ENCODE measurements around the gene RBP7.
A peak's percentile ranks its signal among the peaks of the same experiment; 100 is the strongest.

RBP7 gene

GRCh38 chr1:10031461-10031860 is 34.4 kb downstream of the RBP7 start:
- no peak for DNase-seq (ENCODE audit: low read depth)

- peak; percentile 98 for DNase-seq (ENCODE audit: low read depth)
Observed at GRCh38 chr1:10032590-10033358, 35.7 kb downstream of the RBP7 start, which contains the start of gene UBE4B. UBE4B (plus strand) TSS chr1:10032958; CDS start chr1:10033671, 713 bp downstream.

GRCh38 chr1:10033359-10033845 is 36.4 kb downstream of the RBP7 start:
- peak; percentile 68 for DNase-seq (ENCODE audit: low read depth)

GRCh38 chr1:10042746-10043145 is 45.7 kb downstream of the RBP7 start:
- no peak for DNase-seq (ENCODE audit: low read depth)

GRCh38 chr1:10045480-10046355 is 48.7 kb downstream of the RBP7 start:
- no peak for DNase-seq (ENCODE audit: low read depth)

GRCh38 chr1:10046356-10047085 is 49.5 kb downstream of the RBP7 start:
- DNase-seq (ENCODE audit: low read depth): no peak

- no peak for DNase-seq (ENCODE audit: low read depth)
Observed at GRCh38 chr1:10048601-10049000, 51.6 kb downstream of the RBP7 start.

- no peak for DNase-seq (ENCODE audit: low read depth)
Observed at GRCh38 chr1:10050611-10051010, 53.6 kb downstream of the RBP7 start.

GRCh38 chr1:10051656-10052055 is 54.6 kb downstream of the RBP7 start:
- DNase-seq (ENCODE audit: low read depth): no peak

GRCh38 chr1:10052347-10052746 is 55.3 kb downstream of the RBP7 start:
- DNase-seq (ENCODE audit: low read depth): no peak

- DNase-seq (ENCODE audit: low read depth): no peak
Observed at GRCh38 chr1:10054465-10054864, 57.4 kb downstream of the RBP7 start.

- DNase-seq (ENCODE audit: low read depth): no peak
Observed at GRCh38 chr1:10056599-10056987, 59.6 kb downstream of the RBP7 start.

- no peak for DNase-seq (ENCODE audit: low read depth)
Observed at GRCh38 chr1:10057343-10057742, 60.3 kb downstream of the RBP7 start.

GRCh38 chr1:10057796-10058195 is 60.8 kb downstream of the RBP7 start:
- no peak for DNase-seq (ENCODE audit: low read depth)

- DNase-seq (ENCODE audit: low read depth): no peak
Observed at GRCh38 chr1:10059342-10059718, 62.3 kb downstream of the RBP7 start.

GRCh38 chr1:10060311-10061100 is 63.5 kb downstream of the RBP7 start:
- DNase-seq (ENCODE audit: low read depth): no peak

GRCh38 chr1:10061276-10061675 is 64.2 kb downstream of the RBP7 start:
- DNase-seq (ENCODE audit: low read depth): no peak

- DNase-seq (ENCODE audit: low read depth): no peak
Observed at GRCh38 chr1:10063878-10064277, 66.8 kb downstream of the RBP7 start.

GRCh38 chr1:10064416-10065343 is 67.7 kb downstream of the RBP7 start:
- no peak for DNase-seq (ENCODE audit: low read depth)

GRCh38 chr1:10065344-10065685 is 68.3 kb downstream of the RBP7 start:
- no peak for DNase-seq (ENCODE audit: low read depth)
